Measurements from ENCODE around the gene DPYSL5. TPM values are rescaled to one million over a fixed set of nuclear protein-coding genes. Genes with fewer than 3 reads are reported as not detected.

Gene DPYSL5
- total and polyA plus RNA-seq, 7 experiments from 2014 or later: not detected

DNA sequence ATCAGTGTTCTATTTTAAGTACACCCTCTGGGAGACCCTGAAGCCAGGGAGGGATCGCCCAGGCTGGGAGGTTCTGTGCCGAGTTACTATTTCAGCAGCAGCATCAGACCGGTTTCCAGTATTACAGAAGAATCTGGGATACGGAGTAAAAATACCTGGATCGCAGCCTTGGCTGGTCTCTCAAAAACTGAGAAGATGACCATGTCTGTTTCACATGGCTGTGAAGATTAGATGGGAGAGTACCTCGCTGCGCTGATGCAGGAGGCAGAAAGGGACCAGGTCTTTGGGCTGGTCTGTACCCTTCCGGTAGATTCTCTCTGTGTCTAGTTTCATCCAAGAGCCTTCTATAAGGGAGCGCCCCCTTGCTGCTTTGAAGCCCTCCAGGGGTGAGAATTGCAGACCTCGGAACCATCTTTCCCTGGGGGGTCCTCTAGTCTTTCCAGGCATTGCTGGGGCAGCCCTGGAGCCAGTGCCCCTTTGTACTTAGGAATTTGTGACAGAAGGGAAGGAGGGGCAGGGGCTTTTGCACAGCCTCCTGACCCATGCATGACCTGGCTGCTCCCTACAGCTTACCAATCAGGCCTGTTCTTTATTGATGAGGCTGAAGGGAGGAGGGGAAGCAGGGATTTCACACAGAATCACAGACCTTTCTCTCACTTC is 66.2 kb downstream of the DPYSL5 start:
- DNase-seq (no peak), ATAC-seq (no peak)
- Histone ChIP-seq H3K36me3 (ENCODE audit: control insufficient read depth in 2 of 3, insufficient read depth in 3 of 3, low read length in 3 of 3) (no peaks in the 10 kb centered on the region), H3K27me3 (ENCODE audit: control insufficient read depth in 2 of 2, insufficient read depth in 2 of 2, low read length in 2 of 2) (no peaks in the 10 kb centered on the region), H3K9me3 (ENCODE audit: control insufficient read depth in 2 of 3, low read length in 3 of 3) (no peaks in the 10 kb centered on the region), H3K4me3 (ENCODE audit: low read length) (no peak overlapping the region), H3K27ac (ENCODE audit: low read depth, low read length) (no peak overlapping the region), H3K4me1 (ENCODE audit: control insufficient read depth in 2 of 2, insufficient read depth in 2 of 2, low read length in 2 of 2) (no peaks in the 10 kb centered on the region)
- H3K36me3 Mint-ChIP-seq: no peaks in the 10 kb centered on the region
- no peaks in the 10 kb centered on the region for H3K9me3 Mint-ChIP-seq
- no peak overlapping the region for H3K27ac Mint-ChIP-seq
- H3K4me3 Mint-ChIP-seq: no peak overlapping the region
- intact Hi-C loops (cut with micrococcal nuclease): no loop called here
- POLR2A ChIA-PET: no interaction called here
- peaks cover 0 to 21% (median 19%) of the 10 kb centered on the region in 5 donors for H3K27me3 Mint-ChIP-seq
- CTCF ChIA-PET: no interaction called here
- no peaks in the 10 kb centered on the region for H3K4me1 Mint-ChIP-seq

DNA sequence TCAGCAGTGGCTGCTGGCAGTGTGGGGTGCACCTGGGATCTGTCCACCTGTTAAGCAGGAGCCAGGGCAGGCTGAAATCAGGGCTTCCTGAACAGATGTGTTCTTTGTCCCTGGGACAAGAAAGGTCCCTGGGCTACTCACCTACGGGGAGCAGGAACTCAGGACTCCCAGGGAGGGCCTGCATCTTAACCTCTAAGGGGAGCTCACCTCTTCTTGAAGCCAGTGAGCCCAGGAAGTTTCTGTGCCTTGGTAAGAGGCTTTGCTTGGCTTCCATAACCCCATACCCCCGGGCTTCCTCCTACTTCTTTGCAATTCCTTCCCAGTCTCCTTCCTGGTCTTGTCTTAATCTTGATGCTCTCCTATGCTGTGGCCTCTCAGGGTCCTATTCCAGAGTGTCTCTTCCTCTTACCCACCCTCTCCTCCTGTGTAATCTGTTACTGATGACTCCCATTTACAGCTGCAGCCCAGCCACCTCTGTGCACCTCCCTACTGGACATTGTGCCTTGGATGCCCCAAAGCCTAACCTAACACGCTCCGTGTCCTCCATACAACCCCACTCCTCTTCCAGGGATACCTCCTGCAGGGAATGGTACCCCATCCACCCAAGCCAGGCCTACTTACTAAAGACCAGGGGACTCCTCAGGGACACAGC is 66.9 kb downstream of the DPYSL5 start:
- POLR2A ChIA-PET: no interaction called here
- no peaks in the 10 kb centered on the region for H3K36me3 Mint-ChIP-seq
- Histone ChIP-seq H3K27me3 (ENCODE audit: control insufficient read depth in 2 of 2, insufficient read depth in 2 of 2, low read length in 2 of 2) (no peaks in the 10 kb centered on the region), H3K9me3 (ENCODE audit: control insufficient read depth in 2 of 3, low read length in 3 of 3) (no peaks in the 10 kb centered on the region), H3K27ac (ENCODE audit: low read depth, low read length) (no peak overlapping the region), H3K4me3 (ENCODE audit: low read length) (no peak overlapping the region), H3K4me1 (ENCODE audit: control insufficient read depth in 2 of 2, insufficient read depth in 2 of 2, low read length in 2 of 2) (no peaks in the 10 kb centered on the region), H3K36me3 (ENCODE audit: control insufficient read depth in 2 of 3, insufficient read depth in 3 of 3, low read length in 3 of 3) (no peaks in the 10 kb centered on the region)
- DNase-seq (no peak), ATAC-seq (no peak)
- H3K4me3 Mint-ChIP-seq: no peak overlapping the region
- intact Hi-C loops (cut with micrococcal nuclease): no loop called here
- CTCF ChIA-PET: no interaction called here
- no peaks in the 10 kb centered on the region for H3K4me1 Mint-ChIP-seq
- H3K27me3 Mint-ChIP-seq: peaks cover 0 to 19% (median 16%) of the 10 kb centered on the region in 5 donors
- no peak overlapping the region for H3K27ac Mint-ChIP-seq
- H3K9me3 Mint-ChIP-seq: no peaks in the 10 kb centered on the region

DNA sequence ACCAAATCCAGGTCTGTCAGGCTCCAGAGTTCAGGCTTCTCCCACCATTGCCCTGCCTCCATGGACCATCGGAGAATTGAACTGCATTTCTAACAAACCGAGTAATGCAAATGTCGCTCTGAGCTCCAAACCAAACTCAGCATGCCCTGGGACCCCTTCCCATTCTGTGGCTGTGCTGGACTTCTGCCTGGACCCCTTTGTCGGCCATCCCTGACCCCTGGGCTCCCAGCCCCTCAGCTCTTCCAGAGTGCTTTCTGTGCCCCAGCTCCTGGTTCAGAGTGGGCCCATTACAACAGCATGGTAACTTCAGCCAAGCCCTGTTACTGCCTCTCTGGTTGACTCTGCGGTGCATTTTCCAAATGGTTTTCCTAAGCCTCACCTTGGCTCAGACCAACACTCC is 67.4 kb downstream of the DPYSL5 start:
- Histone ChIP-seq H3K9me3 (ENCODE audit: control insufficient read depth in 2 of 3, low read length in 3 of 3) (no peaks in the 10 kb centered on the region), H3K27ac (ENCODE audit: low read depth, low read length) (no peak overlapping the region), H3K4me1 (ENCODE audit: control insufficient read depth in 2 of 2, insufficient read depth in 2 of 2, low read length in 2 of 2) (no peaks in the 10 kb centered on the region), H3K27me3 (ENCODE audit: control insufficient read depth in 2 of 2, insufficient read depth in 2 of 2, low read length in 2 of 2) (no peaks in the 10 kb centered on the region), H3K36me3 (ENCODE audit: control insufficient read depth in 2 of 3, insufficient read depth in 3 of 3, low read length in 3 of 3) (no peaks in the 10 kb centered on the region), H3K4me3 (ENCODE audit: low read length) (no peak overlapping the region)
- ATAC-seq (no peak), DNase-seq (no peak)
- Mint-ChIP-seq H3K4me1 (no peaks in the 10 kb centered on the region), H3K36me3 (no peaks in the 10 kb centered on the region), H3K27ac (no peak overlapping the region), H3K4me3 (no peak overlapping the region), H3K9me3 (no peaks in the 10 kb centered on the region), H3K27me3 (peaks cover 0 to 19% (median 11%) of the 10 kb centered on the region in 5 donors)
- ChIA-PET CTCF (no interaction called here), POLR2A (no interaction called here)
- intact Hi-C loops (cut with micrococcal nuclease): no loop called here

DNA sequence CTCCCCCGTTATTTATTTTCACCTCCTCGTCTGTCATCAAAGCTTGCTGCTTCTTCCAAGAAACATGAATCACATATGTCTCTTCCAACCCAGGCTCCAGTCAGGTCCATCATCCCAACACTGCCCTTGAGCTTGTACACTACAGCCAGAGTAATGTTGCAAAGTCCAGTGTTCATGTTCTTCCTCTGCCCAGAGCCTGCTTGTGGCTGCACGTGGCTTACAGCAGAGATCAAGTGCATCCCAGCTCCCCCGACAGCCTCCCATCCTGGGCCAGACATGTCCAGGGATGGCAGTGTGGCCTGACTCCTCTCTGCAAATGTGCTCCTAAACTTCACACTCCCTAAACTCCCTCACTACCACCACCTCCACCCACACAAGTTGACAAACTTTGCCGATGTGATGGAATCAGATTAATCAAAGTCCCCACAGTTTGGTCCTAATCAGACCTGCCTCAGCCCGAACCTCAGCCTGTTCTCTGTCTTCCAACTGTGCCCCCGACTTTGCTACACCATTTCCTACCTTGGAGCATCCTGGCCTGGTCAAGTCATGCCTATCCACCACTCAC is 68.3 kb downstream of the DPYSL5 start:
- no peaks in the 10 kb centered on the region for H3K27me3 ChIP-seq (ENCODE audit: control insufficient read depth in 2 of 2, insufficient read depth in 2 of 2, low read length in 2 of 2)
- Mint-ChIP-seq H3K27me3 (peaks cover under 1 to 17% (median 7%) of the 10 kb centered on the region in 5 donors), H3K27ac (no peak overlapping the region), H3K4me1 (no peaks in the 10 kb centered on the region), H3K9me3 (no peaks in the 10 kb centered on the region), H3K4me3 (no peak overlapping the region), H3K36me3 (no peaks in the 10 kb centered on the region)
- no peak for DNase-seq
- H3K9me3 ChIP-seq (ENCODE audit: control insufficient read depth in 2 of 3, low read length in 3 of 3): no peaks in the 10 kb centered on the region
- ATAC-seq: no peak
- no peak overlapping the region for H3K27ac ChIP-seq (ENCODE audit: low read depth, low read length)
- intact Hi-C loops (cut with micrococcal nuclease): no loop called here
- POLR2A ChIA-PET: no interaction called here
- CTCF ChIA-PET: no interaction called here
- no peak overlapping the region for H3K4me3 ChIP-seq (ENCODE audit: low read length)
- H3K4me1 ChIP-seq (ENCODE audit: control insufficient read depth in 2 of 2, insufficient read depth in 2 of 2, low read length in 2 of 2): no peaks in the 10 kb centered on the region
- no peaks in the 10 kb centered on the region for H3K36me3 ChIP-seq (ENCODE audit: control insufficient read depth in 2 of 3, insufficient read depth in 3 of 3, low read length in 3 of 3)

DNA sequence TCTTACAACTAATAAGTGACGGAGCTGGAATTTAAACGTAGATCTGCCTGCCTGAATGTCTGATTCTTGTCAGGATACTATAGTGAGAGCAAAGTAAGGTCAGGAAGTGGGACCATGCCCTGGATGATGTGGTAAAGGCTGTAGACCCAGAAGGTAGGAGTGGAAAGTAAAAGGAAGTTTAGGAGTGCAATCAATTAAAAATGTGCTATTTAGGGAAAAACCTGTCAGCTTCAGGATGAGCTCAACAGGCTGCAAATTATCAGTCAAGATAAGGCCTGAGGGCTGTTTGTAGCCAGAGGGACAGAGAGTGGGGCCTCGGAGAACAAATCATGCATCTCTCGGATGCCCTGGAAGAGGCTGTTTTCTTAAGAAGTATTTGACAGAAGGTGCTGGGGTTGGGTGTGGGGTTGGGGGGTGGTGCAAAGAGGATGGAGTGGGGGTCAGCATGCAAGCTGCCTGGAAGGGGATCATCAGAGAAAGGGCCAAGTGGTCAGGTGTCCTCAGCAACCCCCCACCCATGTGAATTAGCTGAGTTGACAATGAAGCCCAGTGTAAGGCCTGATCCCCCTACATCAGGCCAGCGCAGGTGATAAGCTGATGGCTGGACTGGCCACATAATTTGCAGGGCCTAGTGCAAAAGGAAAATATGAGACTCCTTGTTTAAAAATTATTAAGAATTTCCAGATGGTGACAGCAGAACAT is 69.4 kb downstream of the DPYSL5 start:
- H3K9me3 Mint-ChIP-seq: no peaks in the 10 kb centered on the region
- H3K27me3 Mint-ChIP-seq: peaks cover 4 to 27% (median 11%) of the 10 kb centered on the region in 5 donors
- Histone ChIP-seq H3K4me1 (ENCODE audit: control insufficient read depth in 2 of 2, insufficient read depth in 2 of 2, low read length in 2 of 2) (no peaks in the 10 kb centered on the region), H3K36me3 (ENCODE audit: control insufficient read depth in 2 of 3, insufficient read depth in 3 of 3, low read length in 3 of 3) (no peaks in the 10 kb centered on the region), H3K9me3 (ENCODE audit: control insufficient read depth in 2 of 3, low read length in 3 of 3) (no peaks in the 10 kb centered on the region), H3K27me3 (ENCODE audit: control insufficient read depth in 2 of 2, insufficient read depth in 2 of 2, low read length in 2 of 2) (no peaks in the 10 kb centered on the region), H3K27ac (ENCODE audit: low read depth, low read length) (no peak overlapping the region), H3K4me3 (ENCODE audit: low read length) (no peak overlapping the region)
- no peak for ATAC-seq
- H3K4me1 Mint-ChIP-seq: peaks cover 0 to under 1% (median 0%) of the 10 kb centered on the region in 7 donors
- H3K27ac Mint-ChIP-seq: no peak overlapping the region
- CTCF ChIA-PET: no interaction called here
- POLR2A ChIA-PET: no interaction called here
- no peaks in the 10 kb centered on the region for H3K36me3 Mint-ChIP-seq
- H3K4me3 Mint-ChIP-seq: no peak overlapping the region
- intact Hi-C loops (cut with micrococcal nuclease): no loop called here
- no peak for DNase-seq

DNA sequence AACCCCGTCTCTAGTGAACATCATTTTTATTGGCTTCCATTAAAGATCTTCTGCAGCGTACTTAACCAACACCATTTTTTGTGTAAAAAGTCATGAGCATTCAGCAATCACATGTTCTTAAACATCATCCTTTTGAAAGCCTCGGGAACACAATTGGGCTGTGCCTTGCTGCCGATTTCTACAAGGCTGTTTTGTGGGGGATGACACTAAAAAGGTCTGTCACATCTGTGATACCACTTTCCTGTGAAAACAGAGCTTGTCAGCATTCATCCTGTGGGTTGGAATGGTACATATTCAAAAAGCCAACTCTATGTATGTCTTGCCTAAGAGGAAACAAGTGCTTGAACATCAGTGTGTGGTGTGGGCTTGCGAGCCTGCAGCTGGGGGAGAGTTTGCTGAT is 73.4 kb downstream of the DPYSL5 start:
- no peak overlapping the region for H3K4me3 Mint-ChIP-seq
- no peaks in the 10 kb centered on the region for H3K36me3 Mint-ChIP-seq
- ChIA-PET POLR2A (no interaction called here), CTCF (no interaction called here)
- intact Hi-C loops (cut with micrococcal nuclease): loop anchor here (5.0 to 10.0 kb wide), 2 partner anchors 74 to 317 kb away; partner anchors contain the start of gene DPYSL5 (in 1 of the 2)
- DNase-seq (no peak), ATAC-seq (no peak)
- no peak overlapping the region for H3K27ac Mint-ChIP-seq
- H3K9me3 Mint-ChIP-seq: no peaks in the 10 kb centered on the region
- Histone ChIP-seq H3K27ac (ENCODE audit: low read depth, low read length) (no peak overlapping the region), H3K4me3 (ENCODE audit: low read length) (no peak overlapping the region), H3K4me1 (ENCODE audit: control insufficient read depth in 2 of 2, insufficient read depth in 2 of 2, low read length in 2 of 2) (no peaks in the 10 kb centered on the region), H3K9me3 (ENCODE audit: control insufficient read depth in 2 of 3, low read length in 3 of 3) (no peaks in the 10 kb centered on the region), H3K27me3 (ENCODE audit: control insufficient read depth in 2 of 2, insufficient read depth in 2 of 2, low read length in 2 of 2) (no peaks in the 10 kb centered on the region), H3K36me3 (ENCODE audit: control insufficient read depth in 2 of 3, insufficient read depth in 3 of 3, low read length in 3 of 3) (no peaks in the 10 kb centered on the region)
- H3K4me1 Mint-ChIP-seq: peaks cover 0 to 9% (median 3%) of the 10 kb centered on the region in 7 donors
- peaks cover 0 to 29% (median 20%) of the 10 kb centered on the region in 5 donors for H3K27me3 Mint-ChIP-seq
